Transverse colon (tissue), 3 donors: ENCODE results near the gene DOCK9.

Experiments
- POLR2A ChIP-seq: fragments of 450-650 bp; IDR thresholded peaks from one replicate; pipeline ENCODE4 v1.6.1; 2016; ENCODE audit warnings: antibody characterized with exemption, mild to moderate bottlenecking, moderate library complexity
- POLR2AphosphoS5 ChIP-seq, 3 donors: sonication (generic); formaldehyde crosslinking; IDR thresholded peaks; one replicate each; pipeline ENCODE4 v1.6.1; 2016; ENCODE audit warnings: antibody characterized with exemption in 3 of 3

- no peak for TF ChIP-seq POLR2AphosphoS5 (IDR thresholded peaks at IDR 0.05)
- TF ChIP-seq POLR2A: no peak
Observed at GRCh38 chr13:98893371-98893770, 84.5 kb downstream of the DOCK9 start.
